T-cell (primary cell): ENCODE results near the gene DLG1. TPM values are rescaled to one million over a fixed set of nuclear protein-coding genes. Genes with fewer than 3 reads are reported as not detected.

Source experiments
- ATAC-seq, 4 experiments: fragments of 200-7000 bp in 3 of 4; fragments of 150-1000 bp in 1 of 4; cut with Tn5 transposase; replicated peaks in 1 of 4; 1 replicate in 3 of 4; 2 replicates in 1 of 4; pipeline ENCODE4 v1.10.0; 2021; ENCODE audit warnings: moderate library complexity in 3 of 4, mild to moderate bottlenecking in 2 of 4, moderate number of reproducible peaks in 1 of 4
- CTCF ChIA-PET, 2 donors: fragments of 300-600 bp; sonication (Branson Sonifier 250); formaldehyde crosslinking; loops; one replicate each; lab custom pipeline; 2022; ENCODE audit warnings: antibody characterized with exemption in 2 of 2; lab: Charles Lee
- POLR2A ChIA-PET, 2 donors: fragments of 300-600 bp; sonication (Branson Sonifier 250); formaldehyde crosslinking; loops; one replicate each; lab custom pipeline; 2022; ENCODE audit warnings: antibody characterized with exemption in 2 of 2; lab: Charles Lee
- DNase-seq, 35 experiments: peaks; one replicate each; pipeline versions ENCODE4 v3.0.0 to v3.0.0-alpha.2; 2013 to 2023
- H3K27ac ChIP-seq: one replicate; pipeline ENCODE4 v1.5.1; 2013; ENCODE audit warnings: low read length
- H3K27me3 ChIP-seq, 2 experiments: replicated peaks in 1 of 2; 1 replicate in 1 of 2; 2 replicates in 1 of 2; pipeline versions ENCODE4 v1.6.1 to v1.7.0; 2013; ENCODE audit warnings: low read length in 1 of 2, mixed read lengths in 1 of 2; ENCODE audit not compliant: control insufficient read depth in 2 of 2, insufficient read depth in 2 of 2; ENCODE audit errors: extremely low read depth in 1 of 2
- H3K36me3 ChIP-seq, 2 donors: 1 replicate in 1 of 2; 2 replicates in 1 of 2; pipeline versions ENCODE4 v1.6.1 to v1.7.0; 2013; ENCODE audit warnings: low read length in 1 of 2; ENCODE audit not compliant: control insufficient read depth in 2 of 2, insufficient read depth in 1 of 2; ENCODE audit errors: extremely low read depth in 1 of 2
- H3K4me1 ChIP-seq, 2 experiments: 1 replicate in 1 of 2; 2 replicates in 1 of 2; pipeline versions ENCODE4 v1.6.1 to v1.7.0; 2013; ENCODE audit warnings: low read length in 2 of 2, mixed read lengths in 1 of 2; ENCODE audit not compliant: insufficient read depth in 2 of 2, control insufficient read depth in 1 of 2; ENCODE audit errors: extremely low read depth in 1 of 2
- H3K4me3 ChIP-seq, 2 donors: 1 replicate in 1 of 2; 2 replicates in 1 of 2; pipeline versions ENCODE4 v1.5.1 to v1.7.0; 2013; ENCODE audit warnings: mild to moderate bottlenecking in 2 of 2, low read length in 1 of 2, moderate library complexity in 1 of 2; ENCODE audit not compliant: control insufficient read depth in 1 of 2; ENCODE audit errors: extremely low read depth in 1 of 2
- H3K9me3 ChIP-seq: 2 replicates; pipeline ENCODE4 v1.7.0; 2013
- H3K27ac Mint-ChIP-seq, 2 donors: one replicate each; pipeline ENCODE4 v1.8.0; 2020 to 2021; ENCODE audit warnings: mild to moderate bottlenecking in 2 of 2, mixed read lengths in 2 of 2
- H3K27me3 Mint-ChIP-seq, 2 donors: one replicate each; pipeline ENCODE4 v1.8.0; 2021 to 2022; ENCODE audit warnings: mixed read lengths in 2 of 2
- H3K36me3 Mint-ChIP-seq: one replicate; pipeline ENCODE4 v1.8.0; 2021; ENCODE audit warnings: mixed read lengths
- H3K4me1 Mint-ChIP-seq, 3 donors: one replicate each; pipeline ENCODE4 v1.8.0; 2020 to 2022; ENCODE audit warnings: mixed read lengths in 3 of 3, mild to moderate bottlenecking in 1 of 3
- H3K4me3 Mint-ChIP-seq, 3 donors: one replicate each; pipeline ENCODE4 v1.8.0; 2020 to 2022; ENCODE audit warnings: mild to moderate bottlenecking in 3 of 3, mixed read lengths in 3 of 3, moderate library complexity in 3 of 3
- H3K9me3 Mint-ChIP-seq, 3 donors: one replicate each; pipeline ENCODE4 v1.8.0; 2020 to 2022; ENCODE audit warnings: mixed read lengths in 3 of 3
- WGBS: methylation state at CpG from one replicate; pipeline ENCODE4 v1.1.5; 2013; ENCODE audit warnings: missing lambda C conversion rate; ENCODE audit not compliant: insufficient coverage; 5-methylcytosine and 5-hydroxymethylcytosine counted together
- total RNA-seq, 35 experiments: library from RNA in 6 of 35; stranded (reverse) in 6 of 35; fragments of 120-200 nt in 1 of 35; gene quantifications; one replicate each; pipeline versions ENCODE4 v1.2.1 to v1.2.4 and lab custom pipeline; 2013 to 2026

The DLG1 gene
- total RNA-seq, 5 donors from 2014 or later (not counting 1 experiment from before 2014, with no cell fraction given), result 65.5 to 96.5 (median 68.4) TPM

- no peak overlapping the region for H3K27ac ChIP-seq
- ChIA-PET POLR2A (no interaction called here), CTCF (no interaction called here)
- no peak overlapping the region for H3K4me3 ChIP-seq
- no peaks in the 10 kb centered on the region for H3K36me3 ChIP-seq
- H3K9me3 ChIP-seq, result no peaks in the 10 kb centered on the region
- no peak overlapping the region for H3K27ac Mint-ChIP-seq
- H3K27me3 ChIP-seq, result peaks cover 0 to 5% of the 10 kb centered on the region in 2 experiments
- no peak overlapping the region for H3K4me3 Mint-ChIP-seq
- H3K4me1 ChIP-seq, result no peaks in the 10 kb centered on the region
- no peaks in the 10 kb centered on the region for H3K36me3 Mint-ChIP-seq
- H3K27me3 Mint-ChIP-seq, result no peaks in the 10 kb centered on the region
- no peaks in the 10 kb centered on the region for H3K9me3 Mint-ChIP-seq
- no peaks in the 10 kb centered on the region for H3K4me1 Mint-ChIP-seq
- ATAC-seq (no peak), DNase-seq (no peak)
These were observed 42.1 kb upstream of the DLG1 start for GRCh38 chr3:197340521-197340871.

DNA sequence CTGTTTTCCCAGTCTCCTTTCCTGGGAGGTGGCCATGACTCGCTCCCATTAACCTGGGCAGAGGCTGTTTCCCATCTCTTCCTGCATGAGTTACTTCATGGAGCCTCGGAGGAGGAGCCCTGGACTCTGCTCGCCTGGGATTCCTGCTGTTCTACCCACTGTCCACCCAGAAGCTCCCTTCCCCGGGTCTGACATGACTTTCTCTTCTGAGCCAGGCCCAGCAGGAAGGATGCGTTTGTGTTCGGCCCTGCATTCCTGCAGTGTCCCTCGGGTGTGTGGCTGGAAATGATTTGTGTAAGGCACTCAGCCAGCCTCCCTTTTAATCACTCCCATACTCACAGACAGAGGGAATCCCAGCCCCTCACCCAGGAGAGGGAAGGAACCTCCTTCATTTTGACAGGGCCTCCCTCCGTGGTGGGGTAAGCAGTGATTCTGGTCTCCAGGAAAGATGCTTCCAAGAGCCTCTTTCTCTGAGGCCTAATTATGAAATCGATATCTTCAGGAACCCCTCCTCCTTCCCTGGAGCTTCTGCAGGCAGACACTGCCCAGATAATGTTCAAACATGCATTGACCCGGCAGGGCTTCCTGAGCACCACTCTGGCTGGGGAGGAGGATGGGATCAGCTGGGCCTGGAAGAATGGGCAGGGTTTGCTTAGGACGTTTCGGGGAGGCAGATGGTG, 41.6 kb upstream of the DLG1 start:
- H3K36me3 ChIP-seq, result no peaks in the 10 kb centered on the region
- H3K4me3 ChIP-seq, result no peak overlapping the region
- H3K4me1 Mint-ChIP-seq, result no peaks in the 10 kb centered on the region
- H3K4me1 ChIP-seq, result no peaks in the 10 kb centered on the region
- POLR2A ChIA-PET, result no interaction called here
- H3K27ac ChIP-seq, result no peak overlapping the region
- H3K9me3 ChIP-seq, result no peaks in the 10 kb centered on the region
- no peak overlapping the region for H3K4me3 Mint-ChIP-seq
- H3K27me3 Mint-ChIP-seq, result peaks cover 0 to 4% of the 10 kb centered on the region in 2 donors
- DNase-seq, result no peak
- 72% methylated on average over 5 of the region's 12 CpGs for WGBS
- CTCF ChIA-PET, result no interaction called here
- H3K9me3 Mint-ChIP-seq, result no peaks in the 10 kb centered on the region
- no peak overlapping the region for H3K27ac Mint-ChIP-seq
- no peak for ATAC-seq
- peaks cover 0 to 5% of the 10 kb centered on the region in 2 experiments for H3K27me3 ChIP-seq
- H3K36me3 Mint-ChIP-seq, result no peaks in the 10 kb centered on the region

DNA sequence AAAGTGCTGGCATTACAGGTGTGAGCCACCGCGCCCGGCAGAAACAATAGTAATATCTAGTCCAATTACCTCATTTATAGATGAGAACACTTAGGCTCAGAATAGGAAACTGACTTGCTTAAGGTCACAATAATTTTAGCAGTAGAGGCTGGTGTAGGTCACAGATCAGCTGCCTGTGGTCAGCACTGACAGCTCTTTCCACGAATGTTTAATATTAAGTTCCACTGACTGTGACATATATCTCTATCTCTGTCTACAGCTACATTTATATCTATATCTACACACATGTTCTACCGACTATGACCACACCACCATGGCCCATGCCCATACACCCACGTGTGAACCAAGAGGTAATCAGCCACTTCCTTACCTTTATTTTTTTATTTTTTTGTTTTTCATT, 40.2 kb upstream of the DLG1 start:
- Mint-ChIP-seq H3K4me1 (no peaks in the 10 kb centered on the region), H3K4me3 (no peak overlapping the region), H3K27me3 (peaks cover 0 to 4% of the 10 kb centered on the region in 2 donors), H3K27ac (no peak overlapping the region), H3K36me3 (no peaks in the 10 kb centered on the region), H3K9me3 (no peaks in the 10 kb centered on the region)
- Histone ChIP-seq H3K36me3 (no peaks in the 10 kb centered on the region), H3K27me3 (peaks cover 0 to 2% of the 10 kb centered on the region in 2 experiments), H3K4me1 (no peaks in the 10 kb centered on the region), H3K4me3 (no peak overlapping the region), H3K27ac (no peak overlapping the region), H3K9me3 (no peaks in the 10 kb centered on the region)
- ChIA-PET CTCF (no interaction called here), POLR2A (no interaction called here)
- DNase-seq, result no peak
- no peak for ATAC-seq
- WGBS, result 62% methylated on average over 3 of the region's 6 CpGs

GRCh38 chr3:197337656-197338055, 39.2 kb upstream of the DLG1 start:
- Histone ChIP-seq H3K9me3 (no peaks in the 10 kb centered on the region), H3K27ac (no peak overlapping the region), H3K27me3 (peaks cover 0 to 2% of the 10 kb centered on the region in 2 experiments), H3K4me3 (no peak overlapping the region), H3K36me3 (no peaks in the 10 kb centered on the region), H3K4me1 (no peaks in the 10 kb centered on the region)
- Mint-ChIP-seq H3K27ac (no peak overlapping the region), H3K4me3 (no peak overlapping the region), H3K36me3 (no peaks in the 10 kb centered on the region), H3K9me3 (no peaks in the 10 kb centered on the region), H3K27me3 (peaks cover 0 to 4% of the 10 kb centered on the region in 2 donors), H3K4me1 (no peaks in the 10 kb centered on the region)
- POLR2A ChIA-PET, result no interaction called here
- no peak for ATAC-seq
- DNase-seq, result no peak
- CTCF ChIA-PET, result no interaction called here
- 92% methylated on average over 2 of the region's 4 CpGs for WGBS

GRCh38 chr3:197337214-197337613, 38.8 kb upstream of the DLG1 start:
- DNase-seq, result no peak
- POLR2A ChIA-PET, result no interaction called here
- CTCF ChIA-PET, result no interaction called here
- Mint-ChIP-seq H3K27ac (no peak overlapping the region), H3K27me3 (peaks cover 0 to 4% of the 10 kb centered on the region in 2 donors), H3K4me3 (no peak overlapping the region), H3K9me3 (no peaks in the 10 kb centered on the region), H3K36me3 (no peaks in the 10 kb centered on the region), H3K4me1 (no peaks in the 10 kb centered on the region)
- Histone ChIP-seq H3K4me3 (no peak overlapping the region), H3K9me3 (no peaks in the 10 kb centered on the region), H3K4me1 (no peaks in the 10 kb centered on the region), H3K27me3 (peaks cover 0 to 2% of the 10 kb centered on the region in 2 experiments), H3K27ac (no peak overlapping the region), H3K36me3 (no peaks in the 10 kb centered on the region)
- ATAC-seq, result no peak
- 80% methylated on average over 1 of the region's 5 CpGs for WGBS

DNA sequence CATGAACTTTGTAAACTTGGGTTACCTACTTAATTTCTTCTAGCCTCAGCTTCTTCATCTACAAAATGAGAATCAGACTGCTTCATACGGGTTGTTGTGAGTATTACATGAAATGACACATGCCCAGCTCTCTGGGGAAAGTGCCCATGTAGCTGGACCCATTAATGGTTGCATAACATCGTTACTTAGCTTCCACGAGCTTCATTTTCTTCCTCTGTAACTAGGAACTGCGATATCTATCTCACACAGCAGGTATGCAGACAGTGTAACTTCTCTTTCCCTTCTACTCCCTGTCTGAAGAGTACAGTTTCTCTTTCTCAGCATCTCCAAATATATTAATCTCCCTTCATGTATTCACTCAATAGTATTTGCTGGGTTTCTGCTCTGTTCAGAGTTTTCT, 37.9 kb upstream of the DLG1 start:
- no peaks in the 10 kb centered on the region for H3K9me3 ChIP-seq
- no peaks in the 10 kb centered on the region for H3K4me1 ChIP-seq
- no peaks in the 10 kb centered on the region for H3K4me1 Mint-ChIP-seq
- H3K36me3 Mint-ChIP-seq, result no peaks in the 10 kb centered on the region
- H3K36me3 ChIP-seq, result no peaks in the 10 kb centered on the region
- POLR2A ChIA-PET, result no interaction called here
- no peak overlapping the region for H3K27ac ChIP-seq
- H3K27ac Mint-ChIP-seq, result no peak overlapping the region
- ATAC-seq (no peak), DNase-seq (no peak)
- WGBS, result 71% methylated on average over 4 of the region's 4 CpGs
- peaks cover 4 to 9% of the 10 kb centered on the region in 2 donors for H3K27me3 Mint-ChIP-seq
- H3K9me3 Mint-ChIP-seq, result no peaks in the 10 kb centered on the region
- H3K27me3 ChIP-seq, result peaks cover 0 to 2% of the 10 kb centered on the region in 2 experiments
- CTCF ChIA-PET, result no interaction called here
- no peak overlapping the region for H3K4me3 Mint-ChIP-seq
- H3K4me3 ChIP-seq, result no peak overlapping the region
